GM20000 (cell line): ENCODE data around the gene TRMT61B.

Experiments
- DNase-seq: peaks from one replicate; pipeline ENCODE4 v3.0.0; 2012; ENCODE audit warnings: low spot score
- CTCF ChIP-seq: IDR thresholded peaks from 2 replicates; pipeline ENCODE4 v1.5.1; 2012; ENCODE audit warnings: mild to moderate bottlenecking, control low read depth; ENCODE audit errors: extremely low read depth, missing control alignments

The TRMT61B gene

GRCh38 chr2:28895189-28895893 lies 25.2 kb upstream of the TRMT61B start:
- peak; percentile 51 for DNase-seq
- no peak for TF ChIP-seq CTCF

- DNase-seq, result peak; percentile 97
- TF ChIP-seq CTCF, result no peak
These were observed 24.5 kb upstream of the TRMT61B start, which contains the start of gene WDR43 for GRCh38 chr2:28894470-28895188. WDR43 (plus strand) TSS chr2:28894667; CDS start chr2:28894699, 32 bp downstream.

GRCh38 chr2:28893488-28893887 lies 23.4 kb upstream of the TRMT61B start:
- no peak for TF ChIP-seq CTCF
- no peak for DNase-seq

GRCh38 chr2:28880193-28880592 lies 10.1 kb upstream of the TRMT61B start:
- TF ChIP-seq CTCF, result no peak
- DNase-seq, result no peak

- TF ChIP-seq CTCF, result no peak
- no peak for DNase-seq
These were observed 1.5 kb upstream of the TRMT61B start for GRCh38 chr2:28871620-28872019.

- TF ChIP-seq CTCF, result no peak
- DNase-seq, result peak; percentile 23
These were observed 489 bp downstream of the TRMT61B start for GRCh38 chr2:28869494-28870145.

GRCh38 chr2:28868611-28869010 lies 1.5 kb downstream of the TRMT61B start:
- no peak for TF ChIP-seq CTCF
- no peak for DNase-seq
